HG03196 (cell line): ENCODE measurements around the gene ZNF540.
A peak's percentile ranks its signal among the peaks of the same experiment; 100 is the strongest.
"Not testable (repeated sequence)": the region's sequence is repeated elsewhere in the genome, so short reads cannot be mapped to it uniquely, and the experiment has no call there.

ENCODE experiments used
- ATAC-seq: cut with Tn5 transposase; IDR thresholded peaks from one replicate; pipeline ENCODE4 v1.9.1; 2021; ENCODE audit not compliant: unreplicated experiment

The ZNF540 gene

DNA sequence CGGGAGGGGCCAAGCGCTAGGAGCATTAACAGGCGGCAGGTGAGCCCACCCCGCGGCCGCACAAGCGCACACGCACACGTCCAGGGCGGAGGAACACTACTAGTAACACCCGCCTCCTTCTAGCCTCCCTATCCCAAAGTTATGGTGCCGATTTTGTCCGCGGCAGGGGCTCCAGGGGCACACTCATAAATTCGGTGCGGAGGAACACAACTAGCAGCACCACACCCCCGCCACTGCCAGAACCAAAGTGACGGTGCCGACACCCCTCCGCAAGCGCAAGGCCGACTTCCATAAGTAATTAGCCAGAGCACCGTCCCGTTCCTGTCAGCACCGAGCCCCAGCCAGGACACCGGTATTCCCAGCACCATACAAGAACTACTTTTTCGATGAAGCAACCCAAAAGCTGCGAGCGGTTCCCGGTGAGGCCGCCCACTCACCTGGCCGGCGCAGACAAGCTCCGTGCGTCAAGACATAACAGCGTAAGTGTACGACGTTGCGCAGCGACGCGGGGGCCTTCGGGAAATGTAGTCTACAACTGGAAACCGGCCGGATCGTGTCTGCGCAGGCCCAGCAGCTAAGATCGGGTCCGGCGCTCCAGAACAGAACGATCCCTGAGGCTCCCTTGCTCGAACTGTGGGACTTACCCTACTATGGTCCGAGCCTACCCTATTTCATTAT is at the start of gene ZNF540, which contains the start of gene ZNF571:
Gene ZNF540, plus strand, starts transcription at position 573 of the 678 bp plus-strand sequence. CDS start 3,572 bp downstream, outside the sequence.
Gene ZNF571, minus strand, starts transcription at position 489 of the 678 bp plus-strand sequence. CDS start 8,116 bp downstream, outside the sequence.
- ATAC-seq: peak; percentile 94

DNA sequence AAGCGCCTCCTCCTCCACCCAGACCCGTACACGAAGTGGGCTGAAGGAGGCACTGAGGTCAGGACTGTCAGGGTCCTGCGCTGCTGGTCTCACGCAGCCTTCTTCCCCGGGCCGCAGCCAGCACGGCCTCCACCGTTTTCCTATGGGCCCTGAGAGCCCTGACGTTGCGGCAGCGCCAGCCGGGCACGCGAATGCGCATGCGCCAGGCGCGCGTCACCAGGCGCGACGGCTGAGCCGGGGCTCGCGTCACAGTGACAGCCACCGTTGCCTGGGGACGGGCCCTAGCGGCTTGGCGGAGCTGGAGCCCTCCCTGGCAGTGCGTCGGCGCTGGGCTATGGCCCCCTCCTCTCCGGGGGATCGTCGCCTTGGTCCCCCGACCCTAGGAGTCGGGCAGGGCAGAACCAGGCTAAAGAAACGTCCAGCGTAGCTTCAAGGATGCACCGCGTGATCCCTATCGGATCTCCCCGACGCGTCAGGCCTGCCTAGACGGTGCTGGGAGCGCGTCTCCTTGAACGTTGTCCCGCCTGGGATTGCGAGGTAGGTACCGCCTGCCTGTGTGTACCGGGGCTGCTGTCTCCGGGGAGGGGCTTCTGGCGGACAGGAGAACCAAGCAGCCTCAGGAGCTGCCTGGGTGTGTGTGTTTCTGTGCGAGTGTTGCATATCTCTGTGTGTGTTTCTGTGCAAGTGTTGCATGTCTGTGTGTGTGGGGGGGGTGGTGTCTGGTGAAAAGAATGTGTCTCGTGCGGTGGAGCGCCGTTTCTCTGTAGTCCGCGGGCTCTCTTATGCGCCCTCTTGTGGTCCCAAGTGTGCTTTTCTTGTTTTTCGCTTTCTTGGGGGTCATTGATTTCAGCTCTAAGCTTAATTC is 43.3 kb upstream of the ZNF540 start:
- no peak for ATAC-seq

DNA sequence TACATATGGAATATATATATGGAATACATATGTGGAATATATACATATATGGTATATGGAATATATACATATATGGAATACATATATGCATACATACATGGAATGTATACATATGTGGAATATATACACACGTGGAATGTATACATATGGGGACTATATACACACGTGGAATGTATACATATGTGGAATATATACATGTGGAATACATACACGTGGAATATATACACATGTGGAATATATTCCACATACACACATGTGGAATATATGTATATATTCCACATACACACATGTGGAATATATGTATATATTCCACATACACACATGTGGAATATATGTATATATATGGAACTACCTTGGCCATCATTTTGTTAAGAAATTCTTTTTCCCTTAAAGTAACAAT is 31.2 kb upstream of the ZNF540 start:
- ATAC-seq: no peak

DNA sequence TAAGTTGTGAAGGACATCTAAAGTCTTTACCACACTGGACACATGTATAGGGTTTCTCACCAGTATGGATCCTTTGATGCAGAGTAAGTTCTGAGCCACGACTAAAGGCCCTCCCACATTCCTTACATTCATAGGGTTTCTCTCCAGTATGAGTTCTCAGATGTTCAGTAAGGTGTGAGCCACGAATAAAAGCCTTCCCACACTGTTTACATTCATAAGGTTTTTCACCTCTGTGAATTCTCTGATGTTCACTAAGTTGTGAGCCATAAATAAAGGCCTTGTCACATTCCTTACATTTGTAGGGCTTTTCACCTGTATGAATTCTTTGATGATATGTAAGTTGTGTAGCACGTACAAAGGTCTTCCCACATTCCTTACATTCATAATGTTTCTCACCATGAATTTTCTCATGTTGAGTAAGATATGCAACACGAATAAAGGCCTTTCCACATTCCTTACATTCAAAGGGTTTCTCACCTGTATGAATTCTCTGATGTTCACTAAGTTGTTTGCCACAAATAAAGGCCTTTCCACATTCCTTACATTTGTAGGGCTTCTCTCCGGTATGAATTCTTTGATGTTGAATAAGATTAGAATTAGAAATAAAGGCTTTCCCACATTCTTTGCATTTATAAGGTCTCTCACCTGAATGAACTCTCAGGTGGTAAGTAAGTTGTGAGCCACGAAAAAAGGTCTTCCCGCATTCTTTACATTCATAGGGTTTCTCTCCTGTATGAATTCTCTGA is 29.9 kb upstream of the ZNF540 start:
- no peak for ATAC-seq

DNA sequence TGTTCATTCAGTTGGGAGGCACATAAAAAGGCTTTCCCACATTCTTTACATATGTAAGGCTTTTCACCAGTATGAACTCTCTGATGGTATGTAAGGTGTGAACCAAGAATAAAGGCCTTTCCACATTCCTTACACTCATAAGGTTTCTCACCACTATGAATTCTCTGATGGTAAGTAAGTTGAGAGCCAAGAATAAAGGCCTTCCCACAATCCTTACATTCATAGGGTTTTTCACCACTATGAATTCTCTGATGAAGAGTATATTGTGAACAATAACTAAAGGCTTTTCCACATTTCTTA is 29.4 kb upstream of the ZNF540 start:
- no peak for ATAC-seq

DNA sequence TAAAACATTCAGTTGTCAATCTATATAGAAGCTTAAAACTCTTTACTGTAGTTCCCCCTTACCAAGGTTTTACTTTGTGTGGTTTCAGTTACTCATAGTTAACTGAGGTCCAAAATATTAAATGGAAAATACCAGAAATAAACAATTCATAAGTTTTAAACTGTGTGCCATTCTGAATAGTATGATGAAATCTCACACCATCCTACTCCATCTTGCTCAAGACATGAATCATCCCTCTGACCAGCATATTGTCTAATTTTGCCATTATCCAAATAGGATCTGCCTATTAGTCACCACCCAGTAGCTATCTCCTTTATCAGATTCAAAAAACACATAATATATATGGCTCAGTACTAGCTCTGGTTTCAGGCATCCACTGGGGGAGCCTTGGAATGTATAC is 22.5 kb upstream of the ZNF540 start:
- no peak for ATAC-seq

DNA sequence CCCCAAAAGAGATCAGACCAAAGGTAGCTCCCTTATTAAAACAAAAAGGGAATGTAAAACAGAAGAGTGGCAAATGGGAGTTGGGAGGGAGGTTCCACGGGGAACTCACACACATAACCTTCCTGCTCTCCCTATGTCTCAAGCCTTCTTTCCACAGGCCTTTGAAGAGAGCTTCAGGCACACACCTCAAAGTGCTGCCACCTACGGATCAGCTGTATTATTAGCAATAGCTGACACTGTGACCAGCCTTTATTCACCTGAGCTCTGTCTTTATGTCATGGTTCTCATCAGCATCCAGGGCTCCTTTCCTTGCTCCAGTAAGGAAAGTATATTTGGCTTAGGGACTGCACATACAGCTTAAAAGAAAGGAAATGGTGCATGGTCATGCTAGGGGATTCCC is 11.3 kb upstream of the ZNF540 start:
- ATAC-seq: no peak

DNA sequence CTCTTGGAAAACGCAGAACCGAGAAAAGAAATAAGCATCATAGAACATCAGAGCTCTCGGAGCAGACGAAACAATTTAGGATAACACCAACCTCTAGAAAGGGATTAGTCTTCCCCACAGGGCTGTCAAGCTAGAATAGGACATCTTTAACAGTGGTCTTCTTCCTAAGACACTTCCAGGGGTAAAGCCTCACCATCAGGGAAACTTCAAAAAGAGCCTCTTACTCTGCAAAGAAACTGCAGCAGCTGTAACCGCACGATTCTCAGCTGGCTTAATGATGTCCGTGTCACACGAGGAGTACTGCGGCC is 726 bp upstream of the ZNF540 start:
- ATAC-seq: no peak

DNA sequence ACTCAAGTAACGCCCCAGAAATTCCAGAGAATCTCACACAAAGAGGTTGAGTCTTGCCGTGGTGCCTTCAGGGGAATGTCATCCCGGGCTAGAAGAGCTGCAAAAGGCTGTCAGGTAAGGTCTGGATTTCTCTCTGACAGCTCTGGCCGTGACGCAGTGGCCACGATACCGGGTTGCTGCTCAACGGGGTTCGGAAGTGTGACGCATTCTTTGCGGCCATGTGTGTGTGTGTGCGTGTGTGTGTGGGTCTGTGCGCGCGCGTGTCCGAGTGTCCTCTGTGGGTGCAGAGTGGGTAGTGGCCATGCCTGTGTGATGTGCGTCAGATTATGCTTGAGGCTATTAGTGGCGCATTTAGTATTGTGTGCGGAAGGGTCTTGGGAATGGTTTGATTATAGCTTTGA is 306 bp downstream of the ZNF540 start:
- ATAC-seq: peak; percentile 19

DNA sequence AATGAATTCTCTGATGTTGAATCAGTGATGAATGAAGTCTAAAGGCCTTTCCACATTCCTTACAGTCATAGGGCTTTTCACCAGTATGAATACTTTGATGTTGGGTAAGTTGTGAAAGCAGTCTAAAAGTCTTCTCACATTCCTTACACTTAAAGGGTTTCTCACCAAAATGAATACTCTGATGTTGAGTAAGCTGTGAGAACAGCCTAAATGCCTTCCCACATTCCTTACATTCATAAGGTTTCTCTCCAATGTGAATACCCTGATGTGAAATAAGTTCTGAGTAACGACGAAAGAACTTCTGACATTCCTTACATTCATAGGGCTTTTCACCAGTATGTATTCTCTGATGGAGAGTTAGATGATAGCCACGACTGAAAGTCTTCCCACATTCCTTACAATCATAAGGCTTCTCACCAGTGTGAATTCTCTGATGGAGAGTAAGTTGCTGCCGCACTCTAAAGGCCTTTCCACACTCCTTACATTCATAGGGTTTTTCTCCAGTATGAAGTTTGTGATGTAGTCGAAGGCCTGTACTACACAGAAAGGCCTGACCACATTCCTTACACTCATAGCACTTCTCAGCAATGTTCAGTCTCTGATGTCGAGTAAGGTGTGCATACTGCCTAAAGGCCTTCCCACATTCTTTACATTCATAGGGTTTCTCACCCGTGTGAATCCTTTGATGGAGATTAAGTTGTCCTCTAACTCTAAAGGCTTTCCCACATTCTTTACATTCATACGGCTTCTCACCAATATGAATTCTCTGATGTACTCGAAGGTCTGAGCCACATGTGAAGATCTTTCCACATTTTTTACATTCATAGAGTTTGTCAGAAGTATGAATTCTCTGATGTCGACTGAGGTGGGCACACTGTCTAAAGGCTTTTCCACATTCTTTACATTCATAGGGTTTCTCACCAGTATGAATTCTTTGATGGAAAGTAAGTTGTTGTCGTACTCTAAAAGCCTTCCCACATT is 40.7 kb downstream of the ZNF540 start:
- no peak for ATAC-seq

DNA sequence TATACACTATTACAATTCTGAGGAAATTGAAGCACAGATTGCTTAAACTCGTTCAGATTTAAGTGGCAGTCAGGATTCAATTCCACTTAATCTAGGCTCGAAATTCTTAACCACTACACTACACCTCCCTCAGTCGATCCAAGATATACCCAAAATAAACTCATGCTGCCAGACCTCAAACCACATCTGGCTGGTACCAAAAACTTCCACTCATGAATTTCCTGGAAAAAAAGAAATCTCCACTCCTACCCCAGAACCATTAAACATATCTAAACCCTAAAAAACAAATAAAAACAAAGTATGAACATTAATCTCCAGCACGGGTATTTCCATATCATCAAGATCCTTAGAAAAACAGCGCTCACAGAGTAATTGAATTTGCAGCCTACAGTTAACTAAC is 59.4 kb downstream of the ZNF540 start:
- no peak for ATAC-seq

DNA sequence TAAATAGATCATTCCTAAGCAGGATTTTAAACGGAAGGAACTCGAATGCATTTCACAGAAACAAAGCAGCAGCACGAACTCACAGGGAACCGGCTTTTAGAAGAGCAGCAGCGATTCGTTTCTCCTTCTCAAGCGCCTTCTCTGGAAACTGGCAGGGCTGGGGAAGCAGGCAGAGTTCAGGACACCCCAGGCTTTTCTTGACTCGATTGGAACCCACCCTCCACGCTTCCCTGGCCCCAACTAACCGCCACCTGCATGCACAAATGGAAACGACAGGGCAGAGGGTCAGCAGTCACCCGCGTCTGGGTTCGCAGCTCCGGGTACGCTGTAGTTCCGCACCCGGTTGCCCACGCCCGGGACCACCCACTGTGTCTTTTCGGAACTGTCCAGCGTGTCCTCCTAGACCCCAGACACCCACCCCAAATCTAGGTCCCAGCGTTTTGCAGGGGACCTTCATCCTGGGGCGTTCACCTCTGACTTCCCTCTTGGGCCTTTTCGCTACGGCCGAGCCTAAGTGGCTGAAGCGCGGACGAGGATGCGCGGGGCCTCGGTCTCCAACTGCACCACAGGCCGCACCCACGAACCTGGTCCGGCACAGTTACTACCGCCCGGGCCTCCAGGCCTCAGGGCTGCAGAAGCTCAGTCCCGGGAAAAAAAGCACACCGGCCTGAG is 60.1 kb downstream of the ZNF540 start:
- ATAC-seq: peak; percentile 33

DNA sequence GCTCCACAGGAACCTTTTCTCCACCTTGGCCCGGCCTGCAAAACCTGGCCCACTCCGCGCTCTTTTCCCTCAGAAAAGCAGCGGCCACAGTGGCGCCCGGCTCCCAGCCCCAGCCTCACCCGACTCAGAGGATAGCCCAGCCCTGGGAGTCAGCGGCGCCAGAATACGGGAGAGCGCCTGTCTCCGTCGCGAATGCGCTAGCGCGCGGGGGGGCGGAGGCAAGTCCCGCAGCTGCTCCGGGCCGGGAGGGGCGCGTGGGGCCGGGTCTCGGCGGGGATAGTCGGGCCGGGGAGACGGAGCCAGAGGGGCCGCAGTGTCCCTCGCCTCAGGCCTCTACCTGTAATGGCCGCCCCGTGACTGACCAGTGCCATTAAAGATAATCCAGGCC is 60.6 kb downstream of the ZNF540 start, which contains the start of gene ZFP30:
Gene ZFP30, minus strand, starts transcription at position 165 of the 388 bp plus-strand sequence. CDS start 7,643 bp downstream, outside the sequence.
- ATAC-seq: peak; percentile 64

DNA sequence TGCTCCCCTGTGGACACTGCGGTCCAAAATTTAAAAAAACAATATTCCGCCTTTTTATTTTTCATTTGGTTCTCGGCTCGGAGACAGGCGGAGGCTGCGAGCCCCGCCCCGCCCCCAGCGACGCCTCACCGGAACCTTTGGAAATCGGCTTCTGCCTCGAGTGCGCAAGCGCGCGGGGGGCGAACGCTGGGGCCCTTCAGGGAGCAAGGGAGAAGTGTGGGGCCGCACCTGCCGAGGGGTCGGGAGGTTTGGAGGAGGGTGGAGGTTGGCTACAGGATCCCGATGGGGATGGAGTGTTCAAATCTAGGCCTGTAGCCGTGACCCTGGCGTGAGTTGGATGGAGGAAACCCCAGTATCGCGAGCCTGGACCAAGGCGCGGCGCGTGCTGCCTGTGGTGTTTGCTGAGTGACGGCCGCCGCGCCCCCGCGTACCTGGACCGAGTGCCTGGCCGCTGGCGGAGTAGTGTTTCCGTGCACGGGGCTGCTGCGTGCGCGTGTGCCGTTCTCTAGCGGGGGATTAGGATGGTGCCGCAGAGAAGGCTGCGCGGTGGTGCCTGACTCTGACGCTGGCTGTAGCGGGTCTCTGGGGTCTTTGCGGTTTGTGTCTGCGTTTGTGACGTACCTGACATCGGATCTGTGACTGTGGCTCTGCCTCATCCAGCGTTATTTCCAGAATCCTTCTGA is 61.2 kb downstream of the ZNF540 start:
- peak; percentile 65 for ATAC-seq

DNA sequence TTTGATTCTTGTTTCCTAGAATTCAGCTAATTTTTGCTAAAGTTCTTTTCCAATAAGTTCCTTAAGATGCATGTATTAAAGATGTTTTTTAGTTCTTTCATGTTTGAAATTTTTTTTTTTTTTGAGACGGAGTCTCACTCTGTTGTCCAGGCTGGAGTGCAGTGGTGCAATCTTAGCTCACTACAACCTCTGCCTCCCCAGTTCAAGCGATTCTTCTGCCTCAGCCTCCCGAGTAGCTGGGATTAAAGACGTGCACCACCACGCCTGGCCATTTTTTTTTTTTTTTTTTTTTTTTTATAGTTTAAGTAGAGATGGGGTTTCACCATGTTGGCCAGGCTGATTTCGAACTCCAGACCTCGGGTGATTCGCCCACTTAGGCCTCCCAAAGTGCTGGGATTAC is 62.5 kb downstream of the ZNF540 start:
- ATAC-seq: not testable (repeated sequence)
